Left renal cortex interstitium (tissue), 4 donors: Measurements from ENCODE around the gene POLR2A. TPM values are rescaled to one million over a fixed set of nuclear protein-coding genes. Genes with fewer than 3 reads are reported as not detected.

ENCODE experiments used
- DNase-seq, 4 donors: peaks; one replicate each; pipeline ENCODE4 v3.0.0-alpha.2; 2013; ENCODE audit warnings: low read depth in 4 of 4, low spot score in 2 of 4, missing footprints in 1 of 4
- polyA plus RNA-seq, 4 donors: library from polyadenylated mRNA; unstranded; fragments of 120-200 nt; gene quantifications; one replicate each; pipeline ENCODE4 v1.2.1, GENCODE V29; 2013; ENCODE audit not compliant: insufficient read length in 4 of 4

Gene POLR2A
- polyA plus RNA-seq, 4 donors: 101 to 163 (median 116) TPM

- DNase-seq: no peak
Measured at GRCh38 chr17:7548585-7549400, 64.6 kb downstream of the POLR2A start, which contains the start of gene TNFSF12. TSS of gene TNFSF12 (plus strand) at chr17:7549058. CDS start at chr17:7549154, 96 bp downstream.

Other genes with a start within 250 kb of the POLR2A start
- gene DVL2, start 249.8 kb upstream of the POLR2A start, polyA plus RNA-seq: 10 to 100 TPM; 47.7 to 78.0 (median 62.9) TPM
- 10 to 100 TPM; 51.8 to 74.3 (median 60.9) TPM for gene PHF23, start 244.9 kb upstream of the POLR2A start, polyA plus RNA-seq
- 100 to 1,000 TPM; 396 to 619 (median 451) TPM for gene GABARAP, start 241.9 kb upstream of the POLR2A start, polyA plus RNA-seq
- gene CTDNEP1, start 232.6 kb upstream of the POLR2A start, polyA plus RNA-seq: 100 to 1,000 TPM; 136 to 149 (median 141) TPM
- 10 to 100 TPM; 43.7 to 61.9 (median 50.9) TPM for gene ELP5, start 232.2 kb upstream of the POLR2A start, polyA plus RNA-seq
- gene CLDN7, start 221.9 kb upstream of the POLR2A start, polyA plus RNA-seq: 10 to 100 TPM; 47.1 to 59.9 (median 55.1) TPM
- 1 to 10 TPM; 2.2 to 2.8 (median 2.5) TPM for gene SLC2A4, start 202.6 kb upstream of the POLR2A start, polyA plus RNA-seq
- gene YBX2, start 189.7 kb upstream of the POLR2A start, polyA plus RNA-seq: 1 to 10 TPM; 2.5 to 5.3 (median 3.1) TPM
- 100 to 1,000 TPM; 286 to 397 (median 312) TPM for gene EIF5A, start 176.7 kb upstream of the POLR2A start, polyA plus RNA-seq
- 100 to 1,000 TPM in 1 of 4 donors, 10 to 100 TPM in 3; 88.7 to 115 (median 95.8) TPM for gene GPS2, start 169.0 kb upstream of the POLR2A start, polyA plus RNA-seq
- 10 to 100 TPM; 25.4 to 39.7 (median 31.4) TPM for gene NEURL4, start 155.0 kb upstream of the POLR2A start, polyA plus RNA-seq
- gene ACAP1, start 147.8 kb upstream of the POLR2A start, polyA plus RNA-seq: 10 to 100 TPM in 2 of 4 donors, 1 to 10 TPM in 2; 7.3 to 10.9 (median 10.0) TPM
- gene KCTD11, start 132.2 kb upstream of the POLR2A start, polyA plus RNA-seq: 10 to 100 TPM; 11.2 to 13.9 (median 12.5) TPM
- gene TMEM95, start 129.2 kb upstream of the POLR2A start, polyA plus RNA-seq: not detected
- 1 to 10 TPM; 3.1 to 7.9 (median 5.7) TPM for gene TNK1, start 103.3 kb upstream of the POLR2A start, polyA plus RNA-seq
- gene PLSCR3, start 89.8 kb upstream of the POLR2A start, polyA plus RNA-seq: 10 to 100 TPM; 27.8 to 51.2 (median 41.2) TPM
- 100 to 1,000 TPM in 1 of 4 donors, 10 to 100 TPM in 3; 82.2 to 108 (median 90.2) TPM for gene TMEM256, start 80.3 kb upstream of the POLR2A start, polyA plus RNA-seq
- gene NLGN2, start 76.5 kb upstream of the POLR2A start, polyA plus RNA-seq: 10 to 100 TPM; 17.5 to 38.6 (median 30.2) TPM
- not detected for gene SPEM1, start 64.0 kb upstream of the POLR2A start, polyA plus RNA-seq
- gene SPEM2, start 58.8 kb upstream of the POLR2A start, polyA plus RNA-seq: under 1 TPM in 1 of 4 donors, not detected in 3; 0.06 TPM
- not detected for gene SPEM3, start 55.5 kb upstream of the POLR2A start, polyA plus RNA-seq
- 1 to 10 TPM; 3.7 to 5.7 (median 4.8) TPM for gene TMEM102, start 48.9 kb upstream of the POLR2A start, polyA plus RNA-seq
- gene FGF11, start 44.9 kb upstream of the POLR2A start, polyA plus RNA-seq: 1 to 10 TPM; 6.1 to 6.9 (median 6.4) TPM
- 10 to 100 TPM; 10.3 to 10.8 (median 10.6) TPM for gene CHRNB1, start 39.3 kb upstream of the POLR2A start, polyA plus RNA-seq
- gene ZBTB4, start 4.7 kb upstream of the POLR2A start, polyA plus RNA-seq: 10 to 100 TPM; 38.6 to 50.6 (median 44.2) TPM
- under 1 TPM in 2 of 4 donors, not detected in 2; 0.46 to 0.72 TPM for gene SLC35G6, start 2.9 kb upstream of the POLR2A start, polyA plus RNA-seq
- gene TNFSF12, start 64.7 kb downstream of the POLR2A start, polyA plus RNA-seq: 10 to 100 TPM; 21.7 to 32.3 (median 28.3) TPM
- gene TNFSF13, start 74.4 kb downstream of the POLR2A start, polyA plus RNA-seq: 10 to 100 TPM; 12.8 to 15.9 (median 14.5) TPM
- gene SENP3, start 77.6 kb downstream of the POLR2A start, polyA plus RNA-seq: 10 to 100 TPM; 60.8 to 81.3 (median 74.9) TPM
- gene CD68, start 95.3 kb downstream of the POLR2A start, polyA plus RNA-seq: 10 to 100 TPM; 33.6 to 64.0 (median 57.2) TPM
- 100 to 1,000 TPM; 102 to 125 (median 121) TPM for gene MPDU1, start 99.5 kb downstream of the POLR2A start, polyA plus RNA-seq
- gene SOX15, start 105.7 kb downstream of the POLR2A start, polyA plus RNA-seq: 1 to 10 TPM; 3.0 to 5.6 (median 4.0) TPM
- gene FXR2, start 130.5 kb downstream of the POLR2A start, polyA plus RNA-seq: 10 to 100 TPM; 46.3 to 56.5 (median 52.4) TPM
- gene SAT2, start 143.5 kb downstream of the POLR2A start, polyA plus RNA-seq: 100 to 1,000 TPM; 127 to 157 (median 133) TPM
- 1 to 10 TPM; 3.0 to 5.1 (median 4.0) TPM for gene SHBG, start 145.8 kb downstream of the POLR2A start, polyA plus RNA-seq
- gene ATP1B2, start 166.6 kb downstream of the POLR2A start, polyA plus RNA-seq: 10 to 100 TPM; 18.1 to 22.1 (median 21.1) TPM
- 10 to 100 TPM; 63.1 to 78.2 (median 72.6) TPM for gene TP53, start 203.1 kb downstream of the POLR2A start, polyA plus RNA-seq
- gene WRAP53, start 204.1 kb downstream of the POLR2A start, polyA plus RNA-seq: 10 to 100 TPM; 11.1 to 17.6 (median 15.6) TPM
- 10 to 100 TPM; 22.3 to 25.6 (median 23.7) TPM for gene EFNB3, start 220.8 kb downstream of the POLR2A start, polyA plus RNA-seq
- under 1 TPM; 0.16 to 0.47 (median 0.34) TPM for gene DNAH2, start 233.4 kb downstream of the POLR2A start, polyA plus RNA-seq